Endothelial cell of umbilical vein (primary cell): ENCODE results near the gene AMFR.

ENCODE experiments used
- FOS ChIP-seq: IDR thresholded peaks from 2 replicates; pipeline ENCODE4 v1.6.1; 2011; ENCODE audit warnings: mild to moderate bottlenecking, low read length, moderate library complexity, borderline replicate concordance; ENCODE audit not compliant: insufficient read depth
- MYC ChIP-seq: IDR thresholded peaks from one replicate; pipeline ENCODE4 v1.6.1; 2011; ENCODE audit warnings: mild to moderate bottlenecking, low read depth, low read length
- POLR2A ChIP-seq: IDR thresholded peaks from 2 replicates; pipeline ENCODE4 v1.6.1; 2012; ENCODE audit warnings: low read depth, mild to moderate bottlenecking, control low read depth, low read length
- POLR2AphosphoS5 ChIP-seq: IDR thresholded peaks from 2 replicates; pipeline ENCODE4 v1.6.1; 2012; ENCODE audit warnings: low read depth, mild to moderate bottlenecking, control low read depth, low read length, moderate library complexity; ENCODE audit not compliant: insufficient read depth
- TF ChIP-seq, protein P1 (sequence below), 2 donors: IDR thresholded peaks; 1 replicate in 1 of 2; 2 replicates in 1 of 2; pipeline ENCODE4 v1.5.1; 2011; ENCODE audit warnings: low read length in 2 of 2, mild to moderate bottlenecking in 2 of 2, moderate library complexity in 2 of 2, control low read depth in 1 of 2, inconsistent platforms in 1 of 2, low read depth in 1 of 2; ENCODE audit not compliant: insufficient read depth in 1 of 2; ENCODE audit errors: extremely low read depth in 1 of 2
- TF ChIP-seq, protein P2 (sequence below): IDR thresholded peaks from 2 replicates; pipeline ENCODE4 v1.6.1; 2011; ENCODE audit not compliant: insufficient read depth, insufficient read length

GRCh38 chr16:56329887-56330286 lies 95.5 kb downstream of the AMFR start:
- TF ChIP-seq, protein P1, sequence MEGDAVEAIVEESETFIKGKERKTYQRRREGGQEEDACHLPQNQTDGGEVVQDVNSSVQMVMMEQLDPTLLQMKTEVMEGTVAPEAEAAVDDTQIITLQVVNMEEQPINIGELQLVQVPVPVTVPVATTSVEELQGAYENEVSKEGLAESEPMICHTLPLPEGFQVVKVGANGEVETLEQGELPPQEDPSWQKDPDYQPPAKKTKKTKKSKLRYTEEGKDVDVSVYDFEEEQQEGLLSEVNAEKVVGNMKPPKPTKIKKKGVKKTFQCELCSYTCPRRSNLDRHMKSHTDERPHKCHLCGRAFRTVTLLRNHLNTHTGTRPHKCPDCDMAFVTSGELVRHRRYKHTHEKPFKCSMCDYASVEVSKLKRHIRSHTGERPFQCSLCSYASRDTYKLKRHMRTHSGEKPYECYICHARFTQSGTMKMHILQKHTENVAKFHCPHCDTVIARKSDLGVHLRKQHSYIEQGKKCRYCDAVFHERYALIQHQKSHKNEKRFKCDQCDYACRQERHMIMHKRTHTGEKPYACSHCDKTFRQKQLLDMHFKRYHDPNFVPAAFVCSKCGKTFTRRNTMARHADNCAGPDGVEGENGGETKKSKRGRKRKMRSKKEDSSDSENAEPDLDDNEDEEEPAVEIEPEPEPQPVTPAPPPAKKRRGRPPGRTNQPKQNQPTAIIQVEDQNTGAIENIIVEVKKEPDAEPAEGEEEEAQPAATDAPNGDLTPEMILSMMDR (IDR thresholded peaks at IDR 0.05; ENCODE audit: extremely low read depth in 1 of 2, insufficient read depth in 1 of 2, low read depth in 1 of 2, low read length in 2 of 2): no peak
- no peak for TF ChIP-seq MYC
- no peak for TF ChIP-seq POLR2A
- TF ChIP-seq FOS: no peak
- no peak for TF ChIP-seq POLR2AphosphoS5
- TF ChIP-seq, protein P2, sequence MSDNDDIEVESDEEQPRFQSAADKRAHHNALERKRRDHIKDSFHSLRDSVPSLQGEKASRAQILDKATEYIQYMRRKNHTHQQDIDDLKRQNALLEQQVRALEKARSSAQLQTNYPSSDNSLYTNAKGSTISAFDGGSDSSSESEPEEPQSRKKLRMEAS: no peak
